ENCODE data around the gene SLC26A2.
"Not testable (repeated sequence)": the region's sequence is repeated elsewhere in the genome, so short reads cannot be mapped to it uniquely, and the experiment has no call there.

SLC26A2 gene

GRCh38 chr5:149936700-149937091 is 23.9 kb upstream of the SLC26A2 start:
- no peak for DNase-seq (ENCODE audit: low read depth, low spot score)

DNA sequence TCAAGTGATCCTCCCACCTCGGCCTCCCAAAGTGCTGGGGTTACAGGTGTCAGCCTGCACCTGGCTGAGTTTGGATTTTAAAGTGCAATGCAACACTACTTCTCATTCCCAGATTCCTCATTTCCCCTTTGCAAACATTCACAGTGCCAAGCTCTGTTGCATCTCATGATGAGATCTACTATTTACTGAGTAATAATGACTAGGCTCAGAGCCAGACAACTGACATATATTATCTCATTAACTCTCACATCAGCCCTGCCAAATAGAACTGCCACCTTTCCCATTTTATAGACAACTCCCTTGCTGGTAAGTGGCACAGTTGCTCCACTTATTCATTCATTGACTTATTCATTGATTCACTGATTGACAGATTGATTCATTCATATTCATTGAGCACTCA is 22.9 kb upstream of the SLC26A2 start:
- no peak for DNase-seq (ENCODE audit: low read depth, low spot score)

GRCh38 chr5:149938279-149938678 is 22.3 kb upstream of the SLC26A2 start:
- DNase-seq (ENCODE audit: low read depth, low spot score) = no peak

GRCh38 chr5:149938791-149939358 is 21.7 kb upstream of the SLC26A2 start:
- DNase-seq (ENCODE audit: low read depth, low spot score) = no peak

GRCh38 chr5:149939546-149939945 is 21.0 kb upstream of the SLC26A2 start:
- no peak for DNase-seq (ENCODE audit: low read depth, low spot score)

DNA sequence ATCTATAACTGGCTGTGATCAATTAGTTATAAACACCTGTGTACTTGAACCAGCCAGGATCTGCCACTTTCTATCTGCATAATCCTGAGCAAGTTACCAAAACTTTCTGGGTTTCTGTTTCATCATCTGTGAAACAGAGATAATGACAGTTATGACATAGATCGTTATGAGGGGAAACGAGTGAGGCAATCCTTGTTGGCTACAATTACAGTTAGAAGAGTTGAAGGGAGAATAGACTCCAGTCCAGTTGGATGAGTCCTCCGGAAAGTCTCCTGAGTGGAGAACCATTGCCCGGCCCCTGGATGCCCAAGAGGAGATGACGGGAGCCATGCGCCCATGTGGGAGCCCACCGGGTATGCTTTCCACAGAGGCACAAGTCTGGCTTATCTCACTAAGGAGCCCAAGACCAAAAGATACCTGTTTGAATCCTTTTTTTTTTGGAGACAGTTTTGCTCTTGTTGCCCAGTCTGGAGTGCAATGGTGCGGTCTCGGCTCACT is 20.4 kb upstream of the SLC26A2 start:
- DNase-seq (ENCODE audit: low read depth, low spot score) = no peak

GRCh38 chr5:149940941-149941644 is 19.5 kb upstream of the SLC26A2 start:
- DNase-seq (ENCODE audit: low read depth, low spot score) = no peak

GRCh38 chr5:149941795-149942194 is 18.8 kb upstream of the SLC26A2 start:
- no peak for DNase-seq (ENCODE audit: low read depth, low spot score)

GRCh38 chr5:149942199-149942598 is 18.4 kb upstream of the SLC26A2 start:
- no peak for DNase-seq (ENCODE audit: low read depth, low spot score)

DNA sequence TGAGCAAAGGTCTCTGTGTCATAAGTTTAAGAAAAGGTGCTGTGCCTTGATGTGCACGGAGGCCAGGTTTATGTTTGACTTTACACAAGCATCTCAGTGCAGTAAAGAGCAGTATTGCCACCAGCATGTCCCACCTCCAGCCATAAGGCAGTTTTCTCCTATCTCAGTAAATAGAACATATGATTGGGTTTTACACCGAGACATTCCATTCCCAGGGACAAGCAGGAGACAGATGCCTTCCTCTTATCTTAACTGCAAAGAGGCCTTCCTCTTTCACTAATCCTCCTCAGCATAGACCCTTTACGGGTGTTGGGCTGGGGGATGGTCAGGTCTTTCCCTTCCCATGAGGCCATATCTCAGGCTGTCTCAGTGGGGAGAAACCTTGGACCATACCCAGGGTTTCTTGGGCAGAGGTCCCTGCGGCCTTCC is 17.8 kb upstream of the SLC26A2 start:
- not testable (repeated sequence) for DNase-seq (ENCODE audit: low read depth, low spot score)

- DNase-seq (ENCODE audit: low read depth, low spot score) = not testable (repeated sequence)
Observed at GRCh38 chr5:149943177-149943949, 17.2 kb upstream of the SLC26A2 start.

- DNase-seq (ENCODE audit: low read depth, low spot score) = no peak
Observed at GRCh38 chr5:149944666-149945065, 15.9 kb upstream of the SLC26A2 start, which contains the start of gene PDE6A. TSS of gene PDE6A (minus strand) at chr5:149944793. CDS start at chr5:149944673, 120 bp downstream.

DNA sequence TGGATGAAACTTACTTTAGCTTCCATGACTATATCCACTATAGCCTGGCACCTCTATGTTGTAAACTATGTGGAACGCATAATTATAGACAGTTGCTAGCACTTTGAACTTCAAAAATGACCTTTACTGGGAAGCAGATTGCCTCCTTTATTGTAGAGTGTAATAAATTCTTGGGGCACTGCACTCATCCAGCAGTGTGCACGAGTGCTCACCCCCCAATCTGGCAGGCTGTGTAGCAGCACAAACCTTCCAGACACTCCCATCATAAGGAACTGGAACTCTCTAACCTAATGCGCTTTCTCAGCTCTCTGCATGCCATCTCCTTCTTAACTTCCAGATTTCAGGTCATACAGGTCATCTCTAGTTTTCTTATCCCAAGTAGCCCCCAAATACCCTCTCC is 14.4 kb upstream of the SLC26A2 start:
- DNase-seq (ENCODE audit: low read depth, low spot score) = no peak

DNA sequence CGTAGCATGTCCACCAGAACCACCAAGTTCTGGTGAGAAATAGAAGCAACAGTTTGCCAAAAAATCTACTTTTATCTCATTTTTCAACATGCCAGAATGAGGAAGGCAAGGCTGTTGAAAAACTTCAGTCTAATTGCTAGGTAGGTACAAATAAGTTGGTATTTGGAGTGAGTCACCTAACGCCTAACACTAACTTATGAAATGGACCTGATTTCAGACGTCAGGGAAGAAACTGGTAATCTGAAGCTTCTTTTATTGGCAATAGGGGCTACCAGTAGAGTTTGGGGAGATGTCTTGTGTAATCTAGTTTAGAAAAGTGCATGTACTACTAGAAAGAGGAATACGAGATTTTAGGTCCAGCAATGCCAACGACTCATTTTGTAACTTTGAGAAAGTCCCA is 11.6 kb upstream of the SLC26A2 start:
- no peak for DNase-seq (ENCODE audit: low read depth, low spot score)

- no peak for DNase-seq (ENCODE audit: low read depth, low spot score)
Observed at GRCh38 chr5:149951138-149951749, 9.3 kb upstream of the SLC26A2 start.

GRCh38 chr5:149953436-149954121 is 7.0 kb upstream of the SLC26A2 start:
- no peak for DNase-seq (ENCODE audit: low read depth, low spot score)

DNA sequence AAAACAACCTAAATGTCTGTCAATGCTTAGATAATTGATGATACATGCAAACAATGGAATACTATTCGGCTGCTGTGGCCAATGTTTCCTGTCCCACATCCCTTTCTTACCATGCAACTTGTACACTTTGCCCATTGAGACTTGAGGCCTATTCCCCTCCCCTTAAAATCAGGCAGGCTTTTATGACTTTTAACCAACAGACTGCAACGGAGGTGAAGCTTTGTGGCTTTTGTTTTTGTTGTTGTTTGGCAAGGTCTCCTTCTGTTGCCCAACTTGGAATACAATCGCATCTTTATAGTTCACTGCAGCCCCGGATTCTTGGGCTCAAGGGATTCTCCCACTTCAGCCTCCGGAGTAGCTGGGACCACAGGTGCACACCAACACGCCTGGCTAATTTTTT is 5.8 kb upstream of the SLC26A2 start:
- no peak for DNase-seq (ENCODE audit: low read depth, low spot score)

- DNase-seq (ENCODE audit: low read depth, low spot score) = no peak
Observed at GRCh38 chr5:149956685-149957084, 3.9 kb upstream of the SLC26A2 start.

GRCh38 chr5:149957855-149958254 is 2.7 kb upstream of the SLC26A2 start:
- no peak for DNase-seq (ENCODE audit: low read depth, low spot score)

DNA sequence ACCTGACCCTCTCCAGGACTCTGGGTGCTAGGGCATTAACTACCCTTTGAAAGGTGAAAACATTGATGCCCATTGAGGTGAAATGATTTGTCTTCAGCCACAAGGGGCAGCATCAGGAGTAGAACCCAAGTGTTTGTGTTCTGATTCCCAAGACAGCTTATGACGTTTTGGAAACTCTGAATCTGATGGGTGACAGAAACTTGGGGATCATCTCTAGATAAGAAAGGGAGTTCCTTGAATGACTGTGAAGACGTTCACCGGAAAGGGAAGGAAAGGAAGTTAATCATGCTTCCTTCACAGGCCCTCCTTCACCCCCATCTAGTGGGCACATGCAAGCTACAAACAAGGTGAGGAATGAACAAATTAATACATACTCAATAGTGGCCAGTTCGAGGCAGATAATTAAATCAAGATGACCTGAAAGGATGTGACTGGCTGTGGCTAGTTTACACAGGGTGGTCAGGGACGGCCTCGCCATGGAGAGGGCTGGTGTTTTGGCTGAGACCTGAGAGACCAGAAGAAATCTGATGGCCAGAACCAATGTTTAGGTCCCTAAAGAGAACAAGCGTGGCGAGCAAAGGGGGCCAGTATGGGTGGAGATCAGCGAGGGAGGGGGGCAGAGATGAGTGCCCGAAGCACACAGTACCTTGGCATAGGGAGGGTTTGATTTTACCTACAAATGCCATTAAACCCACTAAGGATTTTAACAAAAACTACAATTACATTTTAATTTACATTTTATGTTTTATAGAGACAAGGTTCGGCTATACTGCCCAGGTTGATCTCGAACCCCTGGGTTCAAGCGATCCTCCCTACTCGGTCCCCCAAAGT is 937 bp upstream of the SLC26A2 start:
- DNase-seq (ENCODE audit: low read depth, low spot score) = no peak
